NT2/D1 (cell line): Measurements from ENCODE around the gene ATP8B3.
A peak's percentile ranks its signal among the peaks of the same experiment; 100 is the strongest.

Experiments
- DNase-seq: peaks from one replicate; pipeline ENCODE4 v3.0.0-alpha.2; 2011; ENCODE audit warnings: low read depth, low spot score
- H3K27me3 ChIP-seq: 2 replicates; pipeline ENCODE4 v1.6.0; 2011; ENCODE audit warnings: mild to moderate bottlenecking; ENCODE audit not compliant: insufficient read length, insufficient read depth
- H3K36me3 ChIP-seq: 2 replicates; pipeline ENCODE4 v1.6.1; 2011; ENCODE audit warnings: mild to moderate bottlenecking, low read length, mixed read lengths; ENCODE audit not compliant: insufficient read depth, insufficient read length
- H3K4me1 ChIP-seq: 2 replicates; pipeline ENCODE4 v1.5.1; 2011; ENCODE audit not compliant: insufficient read depth, insufficient read length
- H3K4me3 ChIP-seq: 2 replicates; pipeline ENCODE4 v1.5.1; 2011; ENCODE audit warnings: low read depth; ENCODE audit not compliant: insufficient read length
- H3K9ac ChIP-seq: 2 replicates; pipeline ENCODE4 v1.6.0; 2011; ENCODE audit warnings: low read depth; ENCODE audit not compliant: insufficient read length
- H3K9me3 ChIP-seq: 2 replicates; pipeline ENCODE4 v1.5.1; 2011; ENCODE audit warnings: mild to moderate bottlenecking, low read length; ENCODE audit not compliant: insufficient read depth
- SUZ12 ChIP-seq: IDR thresholded peaks from 2 replicates; pipeline ENCODE4 v1.6.1; 2011; ENCODE audit not compliant: insufficient read length, insufficient read depth; ENCODE audit errors: extremely low read depth
- YY1 ChIP-seq: IDR thresholded peaks from 2 replicates; pipeline ENCODE4 v1.6.1; 2011; ENCODE audit not compliant: insufficient read length, insufficient read depth
- ZNF274 ChIP-seq: IDR thresholded peaks from 2 replicates; pipeline ENCODE4 v1.6.1; 2011; ENCODE audit warnings: mild to moderate bottlenecking, low read depth, low read length

ATP8B3 gene

GRCh38 chr19:1794424-1795172 is 17.5 kb downstream of the ATP8B3 start:
- DNase-seq, result peak; percentile 52
- peaks cover under 1% of the 10 kb centered on the region for H3K36me3 ChIP-seq
- H3K9ac ChIP-seq, result peak overlapping the region; percentile 52
- H3K9me3 ChIP-seq, result no peaks in the 10 kb centered on the region; the same call in 1 of the 2 replicates
- peaks cover 14% of the 10 kb centered on the region for H3K4me1 ChIP-seq
- no peak overlapping the region for H3K4me3 ChIP-seq
- no peaks in the 10 kb centered on the region for H3K27me3 ChIP-seq
- TF ChIP-seq YY1 (no peak), SUZ12 (no peak), ZNF274 (no peak)

GRCh38 chr19:1791879-1792278 is 20.2 kb downstream of the ATP8B3 start:
- no peak overlapping the region for H3K4me3 ChIP-seq
- peaks cover 14% of the 10 kb centered on the region for H3K4me1 ChIP-seq
- no peak for DNase-seq
- H3K27me3 ChIP-seq, result no peaks in the 10 kb centered on the region
- no peaks in the 10 kb centered on the region; the same call in 1 of the 2 replicates for H3K9me3 ChIP-seq
- H3K36me3 ChIP-seq, result no peaks in the 10 kb centered on the region
- TF ChIP-seq ZNF274, result no peak
- no peak for TF ChIP-seq YY1
- no peak for TF ChIP-seq SUZ12
- H3K9ac ChIP-seq, result no peak overlapping the region

GRCh38 chr19:1790054-1790792 is 21.9 kb downstream of the ATP8B3 start:
- H3K4me3 ChIP-seq, result peak overlapping the region; percentile 11
- no peak overlapping the region for H3K9ac ChIP-seq
- no peaks in the 10 kb centered on the region for H3K36me3 ChIP-seq
- H3K4me1 ChIP-seq, result peaks cover 5% of the 10 kb centered on the region
- TF ChIP-seq YY1 (no peak), ZNF274 (no peak), SUZ12 (no peak)
- H3K27me3 ChIP-seq, result no peaks in the 10 kb centered on the region
- H3K9me3 ChIP-seq, result no peaks in the 10 kb centered on the region; the same call in 1 of the 2 replicates
- no peak for DNase-seq

GRCh38 chr19:1789261-1790041 is 22.6 kb downstream of the ATP8B3 start:
- no peak for DNase-seq
- Histone ChIP-seq H3K4me3 (no peak overlapping the region), H3K36me3 (no peaks in the 10 kb centered on the region), H3K9ac (no peak overlapping the region), H3K4me1 (peaks cover 5% of the 10 kb centered on the region), H3K27me3 (no peaks in the 10 kb centered on the region), H3K9me3 (no peaks in the 10 kb centered on the region; the same call in 1 of the 2 replicates)
- TF ChIP-seq SUZ12 (no peak), YY1 (no peak), ZNF274 (no peak)

- H3K36me3 ChIP-seq, result no peaks in the 10 kb centered on the region
- H3K9me3 ChIP-seq, result peaks cover 4% of the 10 kb centered on the region; the same call in 1 of the 2 replicates
- H3K9ac ChIP-seq, result no peak overlapping the region
- DNase-seq, result no peak
- H3K4me3 ChIP-seq, result no peak overlapping the region
- no peaks in the 10 kb centered on the region for H3K4me1 ChIP-seq
- TF ChIP-seq SUZ12, result no peak
- no peak for TF ChIP-seq ZNF274
- no peak for TF ChIP-seq YY1
- no peaks in the 10 kb centered on the region for H3K27me3 ChIP-seq
Observed at GRCh38 chr19:1787116-1787515, 25.0 kb downstream of the ATP8B3 start.

- H3K9me3 ChIP-seq, result peaks cover 8% of the 10 kb centered on the region; the same call in 1 of the 2 replicates
- no peaks in the 10 kb centered on the region for H3K4me1 ChIP-seq
- H3K36me3 ChIP-seq, result no peaks in the 10 kb centered on the region
- H3K4me3 ChIP-seq, result no peak overlapping the region
- H3K27me3 ChIP-seq, result no peaks in the 10 kb centered on the region
- TF ChIP-seq ZNF274 (no peak), YY1 (no peak), SUZ12 (no peak)
- DNase-seq, result no peak
- no peak overlapping the region for H3K9ac ChIP-seq
Observed at GRCh38 chr19:1786668-1787067, 25.4 kb downstream of the ATP8B3 start.
